ENCODE measurements around the gene MRTFA.

MRTFA gene

DNA sequence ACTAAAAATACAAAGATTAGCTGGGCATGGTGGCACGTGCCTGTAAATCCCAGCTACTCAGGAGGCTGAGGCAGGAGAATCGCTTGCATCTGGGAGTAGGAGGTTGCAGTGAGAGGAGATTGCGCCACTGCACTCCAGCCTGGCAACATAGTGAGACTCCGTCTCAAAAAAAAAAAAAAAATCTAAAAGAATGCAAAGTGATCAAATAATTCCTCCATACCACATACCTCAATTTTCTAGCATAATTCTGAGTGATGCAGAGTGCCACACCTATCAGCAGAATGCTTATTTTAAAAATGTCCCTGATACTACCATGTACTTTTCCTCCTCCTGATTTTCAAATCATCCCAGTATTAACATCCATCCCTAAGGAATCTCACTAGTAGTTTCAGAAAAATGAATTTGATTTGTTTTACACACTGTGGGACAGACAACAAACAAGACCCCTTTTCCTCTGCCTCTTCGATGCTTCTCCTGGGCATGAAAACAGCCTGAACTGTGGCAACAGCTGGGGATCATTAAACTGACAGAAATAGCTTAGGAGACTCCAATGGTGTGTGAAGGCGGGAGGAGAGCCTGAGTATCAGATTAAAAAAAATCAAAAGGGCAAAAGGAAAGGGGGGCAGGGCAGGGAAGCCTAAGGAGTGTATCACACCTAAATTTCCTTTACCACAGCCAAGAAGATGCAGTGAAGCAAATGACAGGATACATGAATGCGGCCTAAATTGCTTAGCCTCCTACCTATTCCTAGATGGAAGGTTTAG, 151.4 kb downstream of the MRTFA start:
- DNase-seq, result no peak

DNA sequence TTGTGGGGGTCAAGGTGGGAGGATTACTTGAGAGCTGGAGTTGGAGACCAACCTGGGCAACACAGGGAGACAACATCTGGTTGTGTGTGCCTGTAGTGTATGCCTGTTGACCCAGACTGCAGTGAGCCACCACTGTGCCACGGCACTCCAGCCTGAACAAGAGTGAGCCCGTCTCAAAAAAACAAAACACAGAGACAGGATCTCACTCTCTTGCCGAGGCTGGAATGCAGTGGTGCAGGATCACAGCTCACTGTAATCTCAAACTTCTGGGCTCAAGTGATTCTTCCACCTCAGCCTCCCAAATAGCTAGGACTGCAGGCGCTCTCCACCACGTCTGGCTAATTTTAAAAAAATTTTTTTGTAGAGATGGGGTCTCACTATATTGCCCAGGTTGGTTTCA, 153.6 kb downstream of the MRTFA start:
- DNase-seq, result no peak

DNA sequence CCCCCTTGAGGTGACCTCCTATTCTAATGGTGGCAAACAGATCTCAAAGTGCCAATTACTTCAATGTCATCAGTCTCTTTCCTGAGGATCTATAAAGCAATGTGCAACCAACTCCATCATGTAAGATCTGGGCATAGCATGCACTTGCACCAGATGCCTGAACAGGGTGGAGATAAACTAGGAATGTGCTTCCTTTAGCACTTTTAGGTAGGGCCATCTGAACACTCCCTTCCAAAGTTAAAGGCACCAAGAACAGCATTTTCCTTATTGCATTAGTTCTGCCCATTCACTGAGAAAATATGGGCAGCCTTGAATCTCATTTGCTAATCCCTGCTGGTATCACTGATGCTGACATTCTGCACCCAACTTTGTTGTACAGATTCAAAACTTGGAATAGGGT, 154.1 kb downstream of the MRTFA start:
- no peak for DNase-seq

DNA sequence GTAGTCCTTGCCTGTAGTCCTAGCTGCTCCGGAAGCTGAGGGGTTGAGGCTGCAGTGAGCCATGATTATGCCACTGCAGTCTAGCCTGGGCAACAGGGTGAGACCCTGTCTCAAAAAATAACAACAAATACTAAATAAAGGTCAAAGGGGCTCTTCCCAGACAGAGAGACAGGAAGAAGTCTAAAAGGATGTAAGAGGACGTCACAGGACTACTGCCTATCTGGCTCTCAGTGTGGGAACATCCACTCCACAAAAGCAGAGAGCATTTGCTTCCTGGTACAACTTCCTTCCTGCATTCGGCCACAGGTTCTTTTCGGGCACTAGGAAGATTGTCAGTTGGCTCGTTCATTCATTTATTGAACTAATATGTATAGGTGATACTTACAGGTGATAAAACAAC, 155.5 kb downstream of the MRTFA start:
- DNase-seq, result no peak

DNA sequence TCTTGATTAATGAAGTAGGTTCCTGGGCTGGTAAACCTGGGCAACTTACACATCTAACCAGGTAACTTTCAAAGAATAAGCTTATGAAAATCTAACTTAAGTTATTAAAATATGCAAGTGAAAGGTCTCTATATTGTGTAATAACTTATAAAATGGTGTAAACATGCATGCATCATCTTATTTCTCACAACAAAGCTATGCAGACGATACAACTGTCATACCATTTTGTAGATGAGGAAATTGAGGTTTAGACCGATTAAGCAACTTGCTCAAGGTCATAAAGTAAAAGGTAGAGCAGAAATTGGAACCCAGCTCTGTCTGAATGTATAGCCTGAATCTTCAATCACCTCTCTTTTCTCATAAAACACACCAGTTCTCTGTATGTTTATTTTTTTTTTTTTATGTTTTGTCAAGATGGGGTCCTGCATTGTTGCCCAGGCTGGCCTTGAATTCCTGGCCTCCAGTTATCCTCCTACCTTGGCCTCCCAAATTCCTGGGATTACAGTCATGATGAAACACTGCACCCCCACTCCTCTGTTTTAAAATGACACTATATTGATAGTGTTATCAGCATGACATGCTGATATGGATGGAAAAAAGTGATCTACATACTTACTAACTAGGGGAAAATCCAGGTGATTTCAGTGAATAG, 156.5 kb downstream of the MRTFA start:
- no peak for DNase-seq

DNA sequence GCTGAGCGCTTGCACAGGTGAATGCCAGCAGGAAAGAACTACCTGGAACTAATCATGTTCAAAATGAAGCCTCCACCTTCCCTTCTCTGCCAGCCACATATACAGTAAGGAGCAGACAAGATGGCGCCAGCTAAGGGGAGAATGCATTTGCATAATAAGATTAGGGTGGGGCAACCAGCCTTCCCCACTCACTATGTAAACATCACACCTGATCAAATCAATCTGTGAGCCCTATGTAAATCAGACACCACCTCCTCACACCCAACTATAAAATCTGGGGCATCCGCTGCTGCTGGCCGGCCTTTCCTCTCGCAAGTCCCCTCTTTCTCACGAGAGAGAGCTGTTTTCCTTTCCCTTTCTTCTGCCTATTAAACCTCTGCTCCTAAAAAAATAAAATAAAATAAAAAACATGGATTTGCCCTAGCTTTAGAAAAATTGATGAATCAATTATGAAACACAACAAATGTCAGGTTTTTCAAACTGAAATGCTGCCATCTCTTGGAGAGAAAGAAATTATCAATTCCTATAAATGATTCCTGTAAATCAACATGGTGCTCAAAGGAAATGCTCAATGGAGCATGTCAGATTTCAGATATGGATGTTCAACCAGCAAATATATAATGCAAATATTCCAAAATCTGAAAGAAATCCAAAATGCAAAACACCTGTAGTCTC, 157.3 kb downstream of the MRTFA start:
- no peak for DNase-seq

DNA sequence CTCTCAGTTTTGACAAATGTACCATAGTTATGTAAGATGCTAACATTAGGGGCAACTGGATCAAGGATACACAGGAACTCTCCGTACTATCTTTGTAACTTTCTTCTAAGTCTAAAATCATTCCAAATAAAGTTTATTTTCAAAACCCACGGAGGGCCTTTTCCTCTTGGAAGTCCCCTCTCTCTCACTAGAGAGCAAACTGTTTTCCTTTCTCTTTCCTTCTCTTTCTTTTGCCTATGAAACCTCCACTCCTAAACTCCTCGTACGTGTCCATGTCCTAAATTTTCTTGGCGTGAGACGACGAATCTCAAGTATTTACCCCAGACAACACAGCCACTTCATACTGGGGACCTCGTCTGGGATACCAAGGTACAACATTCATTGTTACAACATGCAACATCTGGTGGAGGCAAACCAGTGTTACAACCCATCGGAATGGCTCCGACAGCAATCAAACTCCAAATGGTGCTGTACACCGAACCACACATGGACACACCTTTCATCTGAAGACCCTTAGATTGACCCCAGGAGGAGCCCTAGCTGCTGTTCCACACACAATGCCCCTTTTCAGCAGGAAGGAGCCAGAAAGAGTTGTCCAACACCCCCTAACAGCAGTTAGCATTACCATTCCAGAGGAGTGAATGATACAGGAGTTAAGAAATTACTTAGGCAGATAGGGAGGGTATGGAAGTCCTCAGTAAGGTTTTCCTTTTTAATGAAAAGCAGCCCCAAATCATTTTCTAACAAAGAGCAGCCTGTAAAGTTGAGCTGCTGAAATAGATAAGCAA, 158.0 kb downstream of the MRTFA start:
- no peak for DNase-seq

DNA sequence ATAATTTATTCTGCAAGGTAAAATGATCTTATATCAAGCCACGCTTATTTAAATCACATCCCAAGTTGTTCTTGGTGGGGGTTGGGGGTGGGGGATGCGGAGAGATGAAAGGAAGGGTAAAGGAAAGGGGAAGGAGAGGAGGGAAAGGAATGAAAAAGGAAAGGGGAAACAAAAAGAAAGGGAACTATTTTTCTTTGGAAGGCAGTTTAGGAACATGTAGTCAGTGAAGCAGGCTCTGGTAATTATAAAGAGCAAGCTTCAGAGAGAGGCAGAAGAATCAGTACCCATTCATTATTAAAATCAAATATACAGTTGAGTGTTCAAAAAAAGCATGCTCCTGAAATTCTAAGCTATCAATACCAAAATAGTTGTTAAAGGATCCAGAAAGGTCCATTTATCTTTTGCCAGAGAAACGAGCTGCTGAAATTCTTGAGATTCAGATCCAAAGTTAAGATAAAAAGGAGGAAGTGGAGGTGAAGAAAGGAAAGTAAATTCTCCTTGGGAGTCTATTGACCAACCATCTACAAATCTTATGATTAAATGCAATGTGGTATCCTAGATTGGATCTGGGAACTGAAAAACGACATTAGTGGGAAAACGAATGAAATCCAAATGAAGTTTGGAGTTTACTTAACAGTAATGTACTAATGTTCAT, 158.7 kb downstream of the MRTFA start:
- no peak for DNase-seq

DNA sequence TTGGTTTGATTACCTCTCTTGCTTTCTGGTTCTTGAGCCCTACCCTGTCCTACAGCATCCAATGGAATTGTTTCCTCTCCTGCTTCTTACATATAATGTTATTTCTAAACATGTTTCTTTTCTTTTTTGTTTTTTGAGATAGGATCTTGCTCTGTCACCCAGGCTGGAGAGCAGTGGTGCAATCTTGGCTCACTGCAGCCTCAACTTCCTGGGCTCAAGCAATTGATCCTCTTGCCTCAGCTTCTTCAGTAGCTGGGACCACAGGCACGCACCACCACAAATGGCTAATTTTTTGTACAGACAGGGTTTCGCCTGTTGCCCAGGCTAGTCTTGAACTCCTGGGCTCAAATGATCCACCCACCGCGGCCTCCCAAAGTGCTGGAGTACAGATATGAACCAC, 160.2 kb downstream of the MRTFA start:
- DNase-seq, result no peak

DNA sequence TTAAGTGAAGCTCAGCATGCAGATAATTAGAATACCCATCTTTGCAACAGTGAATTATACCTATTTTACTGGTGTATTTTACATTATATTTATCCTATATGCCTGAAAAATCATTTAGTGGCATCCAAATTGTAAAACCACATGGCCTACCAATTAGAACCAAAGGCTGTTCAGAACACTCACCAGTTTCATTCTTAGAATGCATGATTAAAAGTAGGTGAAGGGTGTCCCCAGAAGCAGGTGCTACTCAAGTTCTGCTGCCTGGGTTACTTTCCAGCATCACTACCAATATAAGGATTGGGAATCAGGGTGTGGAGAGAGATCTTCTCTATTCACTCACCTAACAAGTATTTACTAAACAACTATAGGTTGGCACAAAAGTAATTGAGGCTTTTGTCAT, 162.8 kb downstream of the MRTFA start:
- no peak for DNase-seq

DNA sequence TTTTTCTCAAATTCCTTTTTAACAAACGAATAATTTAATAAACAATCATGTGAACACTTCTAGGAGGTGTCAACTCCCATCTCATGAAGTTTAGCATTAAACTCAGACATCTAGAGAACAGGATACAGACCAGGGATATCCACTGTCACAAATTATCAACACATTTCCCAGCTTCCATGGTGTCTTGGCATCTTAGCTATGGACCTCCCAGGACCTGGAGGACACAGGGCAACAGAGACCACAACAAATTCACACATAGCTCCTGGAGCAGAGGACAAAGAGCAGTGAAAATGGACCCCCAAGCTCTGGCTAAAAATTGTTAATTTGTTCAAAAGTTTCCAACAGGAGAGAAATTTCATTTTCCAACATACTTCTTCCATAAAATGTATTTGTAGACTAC, 163.9 kb downstream of the MRTFA start:
- no peak for DNase-seq

DNA sequence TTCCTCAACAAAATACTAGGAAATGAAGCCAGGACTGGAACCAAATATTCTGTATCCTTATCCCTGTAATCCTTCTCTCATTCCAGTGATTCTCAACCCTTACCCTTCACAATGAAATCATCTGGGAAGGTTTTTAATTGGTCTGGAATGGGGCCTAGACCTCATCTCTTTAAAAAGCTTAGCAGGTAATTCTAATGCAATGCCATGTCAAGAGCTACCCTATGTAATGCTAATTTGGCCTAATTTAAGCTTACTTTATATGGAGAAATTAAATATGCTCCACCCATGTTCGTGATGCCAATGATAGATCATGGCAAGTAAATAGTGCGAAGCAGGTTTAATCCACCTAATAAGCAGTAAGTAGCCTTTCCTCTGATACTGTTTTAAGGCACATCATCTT, 164.5 kb downstream of the MRTFA start:
- no peak for DNase-seq

DNA sequence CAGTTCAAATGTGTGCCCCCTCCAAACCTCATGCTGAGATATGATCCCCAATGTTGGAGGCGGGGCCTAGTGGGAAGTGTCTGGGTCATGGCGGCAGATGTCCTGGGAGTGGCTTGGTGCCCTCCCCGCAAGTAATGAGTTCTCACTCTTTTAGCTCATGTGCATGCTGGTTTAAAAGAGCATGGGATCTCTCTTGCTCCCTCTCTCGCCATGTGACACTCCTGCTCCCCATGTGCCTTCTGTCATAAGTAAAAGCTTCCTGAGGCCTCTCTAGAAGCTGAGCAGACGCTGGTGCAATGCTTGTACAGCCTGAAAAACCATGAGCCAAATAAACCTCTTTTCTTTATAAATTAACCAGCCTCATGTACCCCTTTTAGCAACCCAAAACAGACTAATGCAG, 167.3 kb downstream of the MRTFA start:
- DNase-seq, result no peak

DNA sequence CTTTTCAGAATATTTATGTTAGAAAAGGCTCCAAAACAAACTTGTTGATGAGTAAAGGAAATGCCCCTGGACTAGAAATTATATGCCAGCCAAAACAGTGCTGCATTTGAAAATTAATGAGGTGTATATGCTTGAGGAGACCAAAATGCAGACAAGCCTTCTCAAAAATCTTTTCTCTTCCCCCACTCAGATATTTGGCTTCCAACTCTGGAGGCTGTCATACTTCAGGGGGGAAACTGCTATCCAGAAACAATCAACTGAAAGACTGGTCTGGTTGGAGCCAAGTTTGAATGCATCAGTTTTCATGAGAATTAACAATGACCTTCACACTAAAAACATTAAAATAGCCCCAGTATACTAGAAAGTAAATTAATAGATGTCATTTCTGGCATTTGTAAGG, 167.9 kb downstream of the MRTFA start:
- DNase-seq, result no peak

DNA sequence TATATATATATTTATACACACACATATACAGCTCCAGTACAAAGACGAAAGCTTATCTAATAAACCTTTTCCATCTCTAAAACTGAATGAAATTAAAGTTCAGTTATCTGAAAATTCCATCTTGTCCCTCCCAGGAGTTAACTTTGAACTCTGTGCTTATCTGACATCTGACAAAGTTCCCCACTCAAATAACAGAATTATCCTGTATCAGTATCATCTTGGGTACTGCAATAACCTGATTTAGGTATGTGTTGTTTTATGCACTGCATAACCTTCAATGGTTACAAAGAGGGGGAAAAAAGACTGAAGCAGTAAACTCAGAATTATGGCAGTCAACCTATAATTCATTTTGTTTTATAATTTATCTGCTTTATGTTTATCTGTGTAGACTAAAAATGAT, 169.5 kb downstream of the MRTFA start:
- no peak for DNase-seq

DNA sequence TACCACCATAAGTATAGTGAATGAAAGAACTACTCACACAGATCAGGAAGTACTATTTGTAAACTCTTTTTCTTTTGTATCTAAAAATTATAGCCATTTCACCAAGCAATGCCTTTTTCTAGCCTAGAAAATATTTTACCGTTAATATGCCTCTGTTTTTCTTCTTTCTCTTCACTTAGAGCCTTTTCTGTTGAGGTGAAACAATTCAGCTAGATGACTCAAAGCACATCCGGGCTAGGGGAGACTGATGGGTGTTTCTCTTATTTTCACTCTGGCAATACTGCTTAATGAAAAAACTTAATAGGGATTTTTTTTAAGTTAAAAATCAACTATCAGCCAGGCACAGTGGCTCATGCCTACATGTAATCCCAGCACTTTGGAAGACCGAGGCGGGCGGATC, 172.8 kb downstream of the MRTFA start:
- no peak for DNase-seq

DNA sequence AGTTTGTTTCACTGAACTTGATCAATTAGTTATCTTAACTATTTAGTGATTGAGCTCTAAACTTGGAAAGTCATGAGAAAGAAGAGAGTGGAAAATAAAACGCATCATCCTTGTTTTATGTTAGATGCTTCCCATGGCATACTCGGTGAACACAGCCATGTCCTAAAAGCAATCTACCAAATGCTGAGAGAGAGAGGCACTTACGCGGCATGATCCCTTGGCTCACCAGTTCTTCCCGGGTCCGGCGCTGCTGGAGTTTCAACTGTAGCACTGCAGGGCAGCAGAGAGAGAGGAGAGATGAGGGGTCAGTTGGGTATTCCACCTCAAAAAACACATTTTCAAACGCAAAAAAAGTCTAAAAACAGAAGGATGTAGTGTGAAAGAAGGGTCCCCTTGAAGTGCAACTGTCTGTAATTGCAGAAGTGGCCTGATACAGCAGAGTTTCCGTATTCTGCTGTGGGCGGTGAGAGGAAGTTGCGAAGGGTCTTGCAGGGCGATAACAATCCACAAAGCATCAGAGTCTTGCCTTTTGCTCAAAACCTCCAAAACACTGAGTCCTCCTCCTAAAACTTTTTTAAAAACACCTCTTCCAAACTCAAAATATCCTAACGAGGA, 173.4 kb downstream of the MRTFA start:
- no peak for DNase-seq

DNA sequence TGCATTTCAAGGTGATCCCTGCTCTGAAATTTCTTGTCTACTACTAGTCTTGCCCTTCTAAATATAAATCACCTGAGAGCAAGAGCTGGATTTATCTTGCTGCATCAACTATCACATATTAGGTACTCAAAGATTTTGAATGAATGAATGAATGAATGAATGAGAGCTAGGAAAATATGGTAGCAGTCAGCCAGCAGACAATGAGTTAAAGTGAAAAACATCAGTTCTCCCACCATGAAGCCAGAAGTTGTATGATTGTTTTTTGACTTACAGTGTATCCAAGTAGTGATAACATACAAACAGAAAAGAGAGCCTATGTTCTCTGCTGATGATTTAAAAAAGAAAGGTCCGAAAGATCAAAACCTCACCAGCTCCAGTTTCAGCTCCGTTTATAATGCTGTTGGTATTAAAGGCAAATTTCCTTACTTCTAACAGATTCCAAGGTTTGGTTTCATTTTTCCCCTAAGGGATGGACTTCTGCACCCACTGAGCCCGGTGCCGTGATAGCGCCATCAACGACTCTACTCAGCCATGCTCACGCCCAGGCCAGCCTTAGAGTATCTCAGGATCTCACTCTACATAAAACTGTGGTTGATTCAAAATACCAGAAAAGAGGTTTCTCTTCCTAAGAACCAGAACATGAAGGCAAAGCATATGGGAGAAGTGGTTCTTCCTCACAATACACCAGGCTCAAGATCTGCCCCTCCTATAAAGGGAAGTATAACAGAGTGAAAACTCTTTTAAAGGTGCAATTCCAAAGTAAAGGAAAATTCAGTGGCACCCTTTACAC, 174.1 kb downstream of the MRTFA start:
- DNase-seq, result no peak

DNA sequence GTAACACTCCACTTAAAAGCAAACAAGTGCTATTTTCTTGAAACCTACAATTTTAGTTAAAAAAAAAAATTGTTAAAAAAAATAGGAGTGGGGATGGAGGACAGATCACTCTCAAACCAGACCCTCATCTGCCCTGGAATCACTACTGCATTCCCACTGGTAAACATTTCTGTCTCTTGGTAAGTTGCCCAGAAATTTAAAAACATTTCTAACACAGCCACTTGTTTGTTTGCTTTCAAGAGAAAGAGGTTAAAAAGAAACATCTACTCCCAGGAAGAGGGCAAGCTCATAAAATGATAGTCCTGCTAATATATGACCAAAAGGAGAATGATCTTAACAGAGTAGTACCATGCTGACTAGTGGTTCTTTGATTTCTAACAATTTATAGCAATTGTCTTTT, 182.8 kb downstream of the MRTFA start:
- no peak for DNase-seq

DNA sequence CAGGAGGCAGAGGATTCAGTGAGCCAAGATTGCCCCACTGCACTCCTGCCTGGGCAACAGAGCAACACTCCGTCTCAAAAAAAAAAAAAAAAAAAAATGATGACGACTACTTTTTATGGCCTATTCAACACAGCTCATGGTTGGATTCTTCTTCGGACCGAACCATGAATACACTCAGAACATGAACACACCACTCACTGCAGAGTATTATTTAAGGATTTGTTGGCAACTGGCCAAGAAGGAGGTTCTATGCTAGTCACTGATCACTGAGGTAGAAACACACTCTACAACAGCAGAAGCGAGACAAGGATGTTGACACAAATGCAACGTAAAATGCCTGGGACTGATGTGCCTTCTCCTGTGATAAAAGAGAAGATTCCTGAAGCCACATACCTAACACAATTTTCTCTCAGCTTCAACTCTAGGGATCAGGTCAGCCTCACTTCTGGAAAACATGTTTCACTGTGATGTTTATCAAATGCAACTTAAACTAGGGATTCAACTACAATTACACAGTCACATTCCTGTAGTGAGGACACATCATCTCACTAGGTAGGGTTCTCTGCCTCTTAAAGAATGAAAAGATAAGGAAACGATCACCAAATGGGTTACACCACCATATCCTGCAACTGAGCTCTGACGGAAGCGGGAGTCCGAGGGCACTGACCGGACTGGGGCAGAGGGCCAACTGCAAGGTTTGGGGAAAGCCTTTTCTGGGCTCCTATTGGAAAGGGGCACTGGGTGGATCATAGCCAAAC, 183.6 kb downstream of the MRTFA start:
- peak; percentile 3 for DNase-seq

DNA sequence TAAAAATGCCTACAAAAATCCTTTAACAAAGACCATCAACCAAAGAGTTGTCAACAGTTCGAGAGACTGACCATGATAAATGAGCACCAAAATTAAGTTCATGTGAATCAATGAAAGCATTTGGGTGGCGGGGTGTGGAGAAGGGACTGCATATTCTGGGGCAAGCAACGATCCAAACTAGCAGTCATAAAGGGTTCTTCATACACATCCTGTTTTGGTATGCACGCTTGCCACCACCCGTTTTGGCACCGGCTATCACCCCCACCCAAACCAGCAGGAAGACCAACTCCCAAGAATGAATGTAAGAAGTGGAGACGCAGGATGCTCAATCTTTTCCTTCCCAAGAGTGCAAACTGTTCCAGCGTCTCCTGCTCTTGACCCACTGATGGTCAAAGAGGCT, 185.3 kb downstream of the MRTFA start:
- DNase-seq, result no peak
